GM23338 (cell line): ENCODE results near the gene SLC6A5. TPM values are rescaled to one million over a fixed set of nuclear protein-coding genes. Genes with fewer than 3 reads are reported as not detected.
A peak's percentile ranks its signal among the peaks of the same experiment; 100 is the strongest.

Experiments
- ATAC-seq: fragments of 200-7000 bp; cut with Tn5 transposase; 3 replicates; pipeline ENCODE4 v1.9.1; 2020
- DNase-seq: peaks from one replicate; pipeline ENCODE4 v3.0.0-alpha.2; 2015; ENCODE audit warnings: low spot score
- H2AFZ ChIP-seq: fragments of 200-600 bp; sonication (generic); 2 replicates; pipeline ENCODE4 v1.8.0; 2016; ENCODE audit warnings: antibody characterized with exemption, mild to moderate bottlenecking, moderate library complexity
- H3F3A ChIP-seq: fragments of 200-600 bp; sonication (generic); replicated peaks from 2 replicates; pipeline ENCODE4 v1.8.0; 2017; ENCODE audit warnings: antibody characterized with exemption, mixed run types, low read depth
- H3K27ac ChIP-seq: fragments of 200-600 bp; sonication (generic); 2 replicates; pipeline ENCODE4 v1.6.1; 2016; ENCODE audit warnings: low read depth
- H3K27me3 ChIP-seq: fragments of 200-600 bp; sonication (generic); 2 replicates; pipeline ENCODE4 v1.8.0; 2016; ENCODE audit warnings: mild to moderate bottlenecking, mixed run types, moderate library complexity; ENCODE audit not compliant: insufficient read depth
- H3K36me3 ChIP-seq: fragments of 200-600 bp; sonication (generic); 2 replicates; pipeline ENCODE4 v1.8.0; 2016; ENCODE audit warnings: mild to moderate bottlenecking; ENCODE audit not compliant: insufficient read depth
- H3K4me1 ChIP-seq: fragments of 200-600 bp; sonication (generic); 2 replicates; pipeline ENCODE4 v1.8.0; 2016; ENCODE audit warnings: mild to moderate bottlenecking, moderate library complexity; ENCODE audit not compliant: insufficient read depth
- H3K4me2 ChIP-seq: fragments of 200-600 bp; sonication (generic); 2 replicates; pipeline ENCODE4 v1.7.1; 2017; ENCODE audit warnings: mixed run types
- H3K4me3 ChIP-seq: fragments of 200-600 bp; sonication (generic); 2 replicates; pipeline ENCODE4 v1.6.1; 2016; ENCODE audit warnings: mixed run types
- H3K79me2 ChIP-seq: fragments of 200-600 bp; sonication (generic); replicated peaks from 2 replicates; pipeline ENCODE4 v1.8.0; 2017; ENCODE audit warnings: mild to moderate bottlenecking; ENCODE audit not compliant: insufficient read depth
- H3K9me2 ChIP-seq: fragments of 200-600 bp; sonication (generic); 2 replicates; pipeline ENCODE4 v1.8.0; 2017; ENCODE audit not compliant: insufficient read depth
- H4K20me1 ChIP-seq: fragments of 200-600 bp; sonication (generic); replicated peaks from 2 replicates; pipeline ENCODE4 v1.8.0; 2017; ENCODE audit warnings: mild to moderate bottlenecking; ENCODE audit not compliant: insufficient read depth
- H3K27ac Mint-ChIP-seq: 2 replicates; pipeline ENCODE4 v1.8.0; 2020; ENCODE audit warnings: inconsistent platforms, mild to moderate bottlenecking, moderate library complexity, mixed read lengths
- H3K27me3 Mint-ChIP-seq: 3 replicates; pipeline ENCODE4 v1.8.0; 2022; ENCODE audit warnings: low read depth, mild to moderate bottlenecking, moderate library complexity, mixed read lengths, inconsistent platforms; ENCODE audit not compliant: insufficient read depth, poor library complexity
- H3K36me3 Mint-ChIP-seq: 3 replicates; pipeline ENCODE4 v1.8.0; 2021; ENCODE audit warnings: low read depth, mild to moderate bottlenecking, inconsistent platforms, moderate library complexity, mixed read lengths
- H3K4me1 Mint-ChIP-seq: 3 replicates; pipeline ENCODE4 v1.8.0; 2020; ENCODE audit warnings: mild to moderate bottlenecking, inconsistent platforms, mixed read lengths
- H3K4me3 Mint-ChIP-seq: 3 replicates; pipeline ENCODE4 v1.8.0; 2021; ENCODE audit warnings: moderate library complexity, mild to moderate bottlenecking, inconsistent platforms, mixed read lengths
- H3K9me3 Mint-ChIP-seq: 3 replicates; pipeline ENCODE4 v1.8.0; 2020; ENCODE audit warnings: moderate library complexity, mild to moderate bottlenecking, inconsistent platforms, mixed read lengths
- CTCF ChIP-seq, 2 experiments: fragments of 200-600 bp in 1 of 2; sonication (generic) in 1 of 2; conservative IDR thresholded peaks; 2 replicates each; pipeline versions ENCODE4 v1.5.1 to v1.6.1; 2016 to 2017; ENCODE audit warnings: antibody characterized with exemption in 2 of 2, low read depth in 2 of 2, mild to moderate bottlenecking in 2 of 2, moderate library complexity in 1 of 2
- EZH2 ChIP-seq: fragments of 200-600 bp; sonication (generic); IDR thresholded peaks from one replicate; pipeline ENCODE4 v1.8.0; 2017; ENCODE audit warnings: antibody characterized with exemption, mild to moderate bottlenecking, low read depth; ENCODE audit not compliant: unreplicated experiment
- JUNB ChIP-seq: IDR thresholded peaks from one replicate; pipeline ENCODE4 v1.6.1; 2016; ENCODE audit warnings: antibody characterized with exemption; ENCODE audit not compliant: unreplicated experiment
- NANOG ChIP-seq: IDR thresholded peaks from 2 replicates; pipeline ENCODE4 v1.6.1; 2016; ENCODE audit warnings: antibody characterized with exemption, borderline replicate concordance
- POLR2AphosphoS5 ChIP-seq: IDR thresholded peaks from 2 replicates; pipeline ENCODE4 v1.6.1; 2016; ENCODE audit warnings: antibody characterized with exemption, low read depth
- ZNF114 ChIP-seq: fragments of 250-450 bp; sonication (Bioruptor Pico); IDR thresholded peaks from 2 replicates; pipeline ENCODE4 v1.5.0; 2020; ENCODE audit warnings: mild to moderate bottlenecking, moderate library complexity
- ZNF331 ChIP-seq: fragments of 250-450 bp; sonication (Bioruptor Pico); IDR thresholded peaks from 2 replicates; pipeline ENCODE4 v1.5.0; 2020; ENCODE audit warnings: low read depth, mild to moderate bottlenecking, moderate library complexity
- polyA plus RNA-seq: library from polyadenylated mRNA; unstranded; fragments of >200 nt; fragmentation: Nextera tagmentation; extraction: Ambion mirVana; gene quantifications from 2 replicates; pipeline ENCODE4 v1.2.1, GENCODE V29; 2016
- total RNA-seq: library from RNA; depleted of rRNA; stranded (reverse); fragments of >200 nt; shearing (Covaris generic); gene quantifications from 2 replicates; pipeline ENCODE4 v1.2.3, GENCODE V29; 2014
- TF ChIP-seq, protein P1 (sequence below): fragments of 250-450 bp; sonication (Bioruptor Pico); IDR thresholded peaks from 2 replicates; pipeline ENCODE4 v1.5.0; 2020; ENCODE audit warnings: mild to moderate bottlenecking, moderate library complexity

The SLC6A5 gene
- total and polyA plus RNA-seq, 2 experiments from 2014 or later, result not detected

DNA sequence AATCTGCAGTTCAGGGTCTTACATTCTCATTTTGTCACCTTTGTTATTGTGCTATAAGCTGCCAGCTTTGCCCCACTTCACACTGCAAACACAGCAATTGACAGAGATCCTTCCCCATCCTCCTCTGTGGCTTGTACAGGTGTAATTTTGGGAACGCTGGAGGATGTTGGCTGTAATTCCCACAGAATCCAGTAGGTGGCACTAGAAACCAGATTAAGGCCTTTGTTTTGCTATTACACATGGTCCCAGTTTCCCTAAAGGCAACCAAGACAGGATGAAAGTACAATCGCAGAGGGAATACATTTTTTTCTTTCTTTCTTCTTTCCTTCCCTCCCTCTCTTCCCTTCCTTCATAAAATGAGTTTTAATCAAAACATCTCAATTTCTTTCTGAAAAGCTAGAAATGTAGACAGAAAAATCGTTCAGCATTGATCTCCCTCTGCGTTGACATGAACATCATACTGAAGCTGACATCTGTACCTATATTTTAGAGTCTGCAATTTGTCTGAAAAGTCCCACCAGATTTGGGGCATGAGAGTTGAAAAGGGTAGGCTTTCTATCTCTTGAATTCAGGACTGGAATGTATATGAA is 48.7 kb downstream of the SLC6A5 start:
- H3K36me3 Mint-ChIP-seq, result no peaks in the 10 kb centered on the region
- Histone ChIP-seq H3K4me2 (no peak overlapping the region), H2AFZ (no peak overlapping the region), H3K4me1 (no peaks in the 10 kb centered on the region; the same call in 1 of the 2 replicates), H3K4me3 (no peak overlapping the region), H3K9me2 (no peaks in the 10 kb centered on the region), H3K27me3 (no peaks in the 10 kb centered on the region), H3F3A (no peaks in the 10 kb centered on the region), H3K36me3 (no peaks in the 10 kb centered on the region), H3K79me2 (no peaks in the 10 kb centered on the region), H4K20me1 (no peaks in the 10 kb centered on the region; the same call in 1 of the 2 replicates), H3K27ac (no peak overlapping the region)
- H3K27ac Mint-ChIP-seq, result no peak overlapping the region
- ATAC-seq (peak; percentile 63), DNase-seq (peak; percentile 75)
- no peak overlapping the region for H3K4me3 Mint-ChIP-seq
- no peaks in the 10 kb centered on the region for H3K9me3 Mint-ChIP-seq
- TF ChIP-seq CTCF (conservative IDR thresholded peaks at IDR 0.05; ENCODE audit: low read depth in 2 of 2), result peak; percentile 91 to 94
- no peak for TF ChIP-seq ZNF331 (CRISPR knock-in tag)
- H3K4me1 Mint-ChIP-seq, result peaks cover 12% of the 10 kb centered on the region; the same call in 2 of the 3 replicates
- H3K27me3 Mint-ChIP-seq, result peaks cover 2% of the 10 kb centered on the region

- no peak overlapping the region for H2AFZ ChIP-seq
- Mint-ChIP-seq H3K27ac (no peak overlapping the region), H3K4me1 (peaks cover 12% of the 10 kb centered on the region; the same call in 2 of the 3 replicates), H3K27me3 (peaks cover 2% of the 10 kb centered on the region), H3K36me3 (no peaks in the 10 kb centered on the region), H3K4me3 (no peak overlapping the region), H3K9me3 (no peaks in the 10 kb centered on the region)
- no peak for DNase-seq
- H3K9me2 ChIP-seq, result no peaks in the 10 kb centered on the region
- no peak overlapping the region for H3K4me3 ChIP-seq
- no peak for ATAC-seq
- TF ChIP-seq NANOG (no peak), ZNF331 (CRISPR knock-in tag) (no peak)
- no peak overlapping the region for H3K4me2 ChIP-seq
- peaks cover 6% of the 10 kb centered on the region for H3K4me1 ChIP-seq
- H3F3A ChIP-seq, result no peaks in the 10 kb centered on the region
- no peaks in the 10 kb centered on the region for H3K79me2 ChIP-seq
- H3K27ac ChIP-seq, result no peak overlapping the region
- no peaks in the 10 kb centered on the region; the same call in 1 of the 2 replicates for H4K20me1 ChIP-seq
- H3K27me3 ChIP-seq, result no peaks in the 10 kb centered on the region
- H3K36me3 ChIP-seq, result no peaks in the 10 kb centered on the region
These were observed 52.9 kb downstream of the SLC6A5 start for GRCh38 chr11:20652150-20652806.

- no peaks in the 10 kb centered on the region for H3K9me2 ChIP-seq
These were observed 54.6 kb downstream of the SLC6A5 start for GRCh38 chr11:20654038-20654437.

More at GRCh38 chr11:20654038-20654437, 54.6 kb downstream of the SLC6A5 start:
- DNase-seq (no peak), ATAC-seq (no peak)
- peaks cover 2% of the 10 kb centered on the region for H3K27me3 Mint-ChIP-seq
- Histone ChIP-seq H3K27ac (no peak overlapping the region), H3K27me3 (no peaks in the 10 kb centered on the region), H3K4me3 (no peak overlapping the region), H3K4me1 (peaks cover 15% of the 10 kb centered on the region), H2AFZ (no peak overlapping the region), H3K36me3 (no peaks in the 10 kb centered on the region), H3K4me2 (no peak overlapping the region), H3K79me2 (no peaks in the 10 kb centered on the region), H4K20me1 (no peaks in the 10 kb centered on the region), H3F3A (no peaks in the 10 kb centered on the region)
- TF ChIP-seq NANOG (no peak), ZNF114 (CRISPR knock-in tag) (no peak), JUNB (no peak), EZH2 (no peak), POLR2AphosphoS5 (no peak)
- TF ChIP-seq, protein P1, sequence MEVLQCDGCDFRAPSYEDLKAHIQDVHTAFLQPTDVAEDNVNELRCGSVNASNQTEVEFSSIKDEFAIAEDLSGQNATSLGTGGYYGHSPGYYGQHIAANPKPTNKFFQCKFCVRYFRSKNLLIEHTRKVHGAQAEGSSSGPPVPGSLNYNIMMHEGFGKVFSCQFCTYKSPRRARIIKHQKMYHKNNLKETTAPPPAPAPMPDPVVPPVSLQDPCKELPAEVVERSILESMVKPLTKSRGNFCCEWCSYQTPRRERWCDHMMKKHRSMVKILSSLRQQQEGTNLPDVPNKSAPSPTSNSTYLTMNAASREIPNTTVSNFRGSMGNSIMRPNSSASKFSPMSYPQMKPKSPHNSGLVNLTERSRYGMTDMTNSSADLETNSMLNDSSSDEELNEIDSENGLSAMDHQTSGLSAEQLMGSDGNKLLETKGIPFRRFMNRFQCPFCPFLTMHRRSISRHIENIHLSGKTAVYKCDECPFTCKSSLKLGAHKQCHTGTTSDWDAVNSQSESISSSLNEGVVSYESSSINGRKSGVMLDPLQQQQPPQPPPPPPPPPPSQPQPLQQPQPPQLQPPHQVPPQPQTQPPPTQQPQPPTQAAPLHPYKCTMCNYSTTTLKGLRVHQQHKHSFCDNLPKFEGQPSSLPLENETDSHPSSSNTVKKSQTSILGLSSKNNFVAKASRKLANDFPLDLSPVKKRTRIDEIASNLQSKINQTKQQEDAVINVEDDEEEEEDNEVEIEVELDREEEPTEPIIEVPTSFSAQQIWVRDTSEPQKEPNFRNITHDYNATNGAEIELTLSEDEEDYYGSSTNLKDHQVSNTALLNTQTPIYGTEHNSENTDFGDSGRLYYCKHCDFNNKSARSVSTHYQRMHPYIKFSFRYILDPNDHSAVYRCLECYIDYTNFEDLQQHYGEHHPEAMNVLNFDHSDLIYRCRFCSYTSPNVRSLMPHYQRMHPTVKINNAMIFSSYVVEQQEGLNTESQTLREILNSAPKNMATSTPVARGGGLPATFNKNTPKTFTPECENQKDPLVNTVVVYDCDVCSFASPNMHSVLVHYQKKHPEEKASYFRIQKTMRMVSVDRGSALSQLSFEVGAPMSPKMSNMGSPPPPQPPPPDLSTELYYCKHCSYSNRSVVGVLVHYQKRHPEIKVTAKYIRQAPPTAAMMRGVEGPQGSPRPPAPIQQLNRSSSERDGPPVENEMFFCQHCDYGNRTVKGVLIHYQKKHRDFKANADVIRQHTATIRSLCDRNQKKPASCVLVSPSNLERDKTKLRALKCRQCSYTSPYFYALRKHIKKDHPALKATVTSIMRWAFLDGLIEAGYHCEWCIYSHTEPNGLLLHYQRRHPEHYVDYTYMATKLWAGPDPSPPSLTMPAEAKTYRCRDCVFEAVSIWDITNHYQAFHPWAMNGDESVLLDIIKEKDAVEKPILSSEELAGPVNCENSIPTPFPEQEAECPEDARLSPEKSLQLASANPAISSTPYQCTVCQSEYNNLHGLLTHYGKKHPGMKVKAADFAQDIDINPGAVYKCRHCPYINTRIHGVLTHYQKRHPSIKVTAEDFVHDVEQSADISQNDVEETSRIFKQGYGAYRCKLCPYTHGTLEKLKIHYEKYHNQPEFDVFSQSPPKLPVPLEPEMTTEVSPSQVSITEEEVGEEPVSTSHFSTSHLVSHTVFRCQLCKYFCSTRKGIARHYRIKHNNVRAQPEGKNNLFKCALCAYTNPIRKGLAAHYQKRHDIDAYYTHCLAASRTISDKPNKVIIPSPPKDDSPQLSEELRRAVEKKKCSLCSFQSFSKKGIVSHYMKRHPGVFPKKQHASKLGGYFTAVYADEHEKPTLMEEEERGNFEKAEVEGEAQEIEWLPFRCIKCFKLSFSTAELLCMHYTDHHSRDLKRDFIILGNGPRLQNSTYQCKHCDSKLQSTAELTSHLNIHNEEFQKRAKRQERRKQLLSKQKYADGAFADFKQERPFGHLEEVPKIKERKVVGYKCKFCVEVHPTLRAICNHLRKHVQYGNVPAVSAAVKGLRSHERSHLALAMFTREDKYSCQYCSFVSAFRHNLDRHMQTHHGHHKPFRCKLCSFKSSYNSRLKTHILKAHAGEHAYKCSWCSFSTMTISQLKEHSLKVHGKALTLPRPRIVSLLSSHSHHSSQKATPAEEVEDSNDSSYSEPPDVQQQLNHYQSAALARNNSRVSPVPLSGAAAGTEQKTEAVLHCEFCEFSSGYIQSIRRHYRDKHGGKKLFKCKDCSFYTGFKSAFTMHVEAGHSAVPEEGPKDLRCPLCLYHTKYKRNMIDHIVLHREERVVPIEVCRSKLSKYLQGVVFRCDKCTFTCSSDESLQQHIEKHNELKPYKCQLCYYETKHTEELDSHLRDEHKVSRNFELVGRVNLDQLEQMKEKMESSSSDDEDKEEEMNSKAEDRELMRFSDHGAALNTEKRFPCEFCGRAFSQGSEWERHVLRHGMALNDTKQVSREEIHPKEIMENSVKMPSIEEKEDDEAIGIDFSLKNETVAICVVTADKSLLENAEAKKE, result no peak
- H3K27ac Mint-ChIP-seq, result no peak overlapping the region
- H3K9me3 Mint-ChIP-seq, result no peaks in the 10 kb centered on the region
- H3K4me3 Mint-ChIP-seq, result no peak overlapping the region
- no peaks in the 10 kb centered on the region for H3K36me3 Mint-ChIP-seq
- peaks cover 20% of the 10 kb centered on the region for H3K4me1 Mint-ChIP-seq
